Measurements from ENCODE around the gene CD52.

DNA sequence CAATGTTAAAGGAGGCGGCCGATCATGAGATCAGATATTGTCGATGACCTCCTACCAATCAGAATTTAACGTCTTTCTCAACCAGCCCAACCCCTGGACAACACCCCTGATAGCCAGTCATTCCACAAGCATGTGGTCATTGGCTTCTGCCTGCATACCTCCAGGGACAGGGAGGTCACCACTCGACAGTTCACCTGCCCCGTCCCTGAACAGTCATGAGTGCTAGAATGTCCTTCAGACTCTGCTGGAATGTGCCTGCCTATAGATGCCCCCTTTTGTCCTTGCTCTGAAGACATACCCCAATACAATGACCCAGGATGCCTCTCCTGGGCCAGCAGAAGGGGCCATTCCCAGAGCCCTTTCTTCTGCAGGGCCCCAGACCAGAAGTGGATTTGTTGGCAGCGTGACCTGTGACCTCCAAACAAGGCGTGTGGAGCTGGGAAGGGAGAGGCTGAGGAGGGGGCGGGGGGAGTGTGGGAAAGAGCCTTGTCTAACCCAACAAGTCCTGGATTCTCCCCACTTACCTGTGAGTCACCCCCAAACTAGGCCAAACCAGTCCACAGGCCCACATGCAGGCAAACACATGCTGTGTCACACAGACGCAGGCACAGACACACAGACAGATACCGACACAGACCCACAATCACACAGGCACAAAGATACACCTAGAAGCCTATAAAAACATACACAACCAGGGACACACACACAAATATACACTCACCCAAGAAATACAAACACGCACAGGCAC is 34.0 kb downstream of the CD52 start:
- TF ChIP-seq CTCF (conservative IDR thresholded peaks at IDR 0.05; ENCODE audit: low read depth in 2 of 2): no peak
- TF ChIP-seq REST (IDR thresholded peaks at IDR 0.05; ENCODE audit: unreplicated experiment): no peak
- no peak for TF ChIP-seq EZH2 (IDR thresholded peaks at IDR 0.05; ENCODE audit: low read depth, unreplicated experiment)
- TF ChIP-seq POLR2AphosphoS5 (IDR thresholded peaks at IDR 0.05; ENCODE audit: low read depth): no peak
